ENCODE data around the gene ESAM.

The ESAM gene

GRCh38 chr11:124716591-124716990 is 45.5 kb downstream of the ESAM start:
- Histone ChIP-seq H3K36me3 (ENCODE audit: control insufficient read depth, insufficient read depth, low read length) (no peaks in the 10 kb centered on the region), H3K4me3 (ENCODE audit: low read depth, low read length) (no peak overlapping the region), H3K27me3 (ENCODE audit: control insufficient read depth, insufficient read depth, low read length) (peaks cover 86% of the 10 kb centered on the region), H3K4me1 (ENCODE audit: control insufficient read depth, insufficient read depth, low read length) (peaks cover 7% of the 10 kb centered on the region), H3K9me3 (ENCODE audit: control insufficient read depth, insufficient read depth, low read length) (no peaks in the 10 kb centered on the region), H3K9ac (ENCODE audit: low read depth, low read length) (no peak overlapping the region)

- no peak overlapping the region for H3K9ac ChIP-seq (ENCODE audit: low read depth, low read length)
- H3K4me1 ChIP-seq (ENCODE audit: control insufficient read depth, insufficient read depth, low read length) = peaks cover under 1% of the 10 kb centered on the region
- H3K9me3 ChIP-seq (ENCODE audit: control insufficient read depth, insufficient read depth, low read length) = no peaks in the 10 kb centered on the region
- H3K4me3 ChIP-seq (ENCODE audit: low read depth, low read length) = no peak overlapping the region
- no peaks in the 10 kb centered on the region for H3K36me3 ChIP-seq (ENCODE audit: control insufficient read depth, insufficient read depth, low read length)
- peaks cover 45% of the 10 kb centered on the region for H3K27me3 ChIP-seq (ENCODE audit: control insufficient read depth, insufficient read depth, low read length)
Measured at GRCh38 chr11:124712392-124712791, 49.7 kb downstream of the ESAM start.

- H3K9ac ChIP-seq (ENCODE audit: low read depth, low read length) = no peak overlapping the region
- H3K27me3 ChIP-seq (ENCODE audit: control insufficient read depth, insufficient read depth, low read length) = peaks cover 6% of the 10 kb centered on the region
- H3K9me3 ChIP-seq (ENCODE audit: control insufficient read depth, insufficient read depth, low read length) = no peaks in the 10 kb centered on the region
- no peaks in the 10 kb centered on the region for H3K4me1 ChIP-seq (ENCODE audit: control insufficient read depth, insufficient read depth, low read length)
- H3K4me3 ChIP-seq (ENCODE audit: low read depth, low read length) = no peak overlapping the region
- no peaks in the 10 kb centered on the region for H3K36me3 ChIP-seq (ENCODE audit: control insufficient read depth, insufficient read depth, low read length)
Measured at GRCh38 chr11:124707829-124708228, 54.3 kb downstream of the ESAM start.

Measured in iPS-15b (cell line).